ENCODE data around the gene CASK.

The CASK gene

DNA sequence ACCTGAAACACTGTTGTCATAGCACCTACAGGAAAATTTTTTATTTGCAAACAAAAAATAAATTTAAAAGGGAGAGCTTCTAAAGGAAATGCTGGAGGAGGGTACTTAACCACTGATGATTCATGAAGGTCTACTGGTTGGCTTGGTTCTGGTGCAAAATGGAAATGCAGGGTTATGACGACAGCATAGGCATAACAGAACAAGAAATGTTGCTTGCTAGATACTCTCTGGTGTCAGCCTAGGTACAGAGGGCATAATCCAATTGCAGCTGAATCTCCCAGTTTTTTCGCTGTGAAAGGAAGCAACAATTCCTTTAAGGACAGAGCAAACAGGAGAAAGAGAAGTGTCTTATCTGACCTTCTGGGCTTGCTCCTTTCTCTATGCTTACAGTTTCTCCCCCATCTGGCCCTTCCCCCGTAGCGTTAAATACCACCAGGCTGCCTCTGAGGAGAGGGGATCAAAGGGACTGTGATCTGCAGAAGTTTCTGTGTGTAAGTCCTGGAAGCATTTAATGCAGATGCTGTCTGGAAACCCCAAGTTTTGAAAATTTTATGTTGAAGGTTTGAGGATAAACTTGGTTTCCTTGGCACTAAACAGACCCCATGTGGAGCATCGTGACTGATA, 23.7 kb upstream of the CASK start:
- no peak overlapping the region for H3K4me2 ChIP-seq (ENCODE audit: low read length)
- no peaks in the 10 kb centered on the region for H3K27me3 ChIP-seq (ENCODE audit: insufficient read depth, low read length)
- no peak overlapping the region for H3K9ac ChIP-seq (ENCODE audit: low read length)
- H4K12ac ChIP-seq (ENCODE audit: low read depth, low read length): no peak overlapping the region
- H4K8ac ChIP-seq (ENCODE audit: low read depth, low read length): no peak overlapping the region
- no peak for DNase-seq
- no peaks in the 10 kb centered on the region for H3K36me3 ChIP-seq (ENCODE audit: control insufficient read depth in 1 of 2, insufficient read depth in 2 of 2, low read length in 2 of 2)
- no peaks in the 10 kb centered on the region for H3K79me2 ChIP-seq (ENCODE audit: control insufficient read depth, insufficient read depth, low read length, poor library complexity)
- no peak overlapping the region for H3K27ac ChIP-seq (ENCODE audit: low read depth, low read length)
- no peak overlapping the region for H3K18ac ChIP-seq (ENCODE audit: low read length)
- no peaks in the 10 kb centered on the region for H3K9me3 ChIP-seq (ENCODE audit: insufficient read depth, low read depth, low read length)
- no peak overlapping the region for H2AK5ac ChIP-seq (ENCODE audit: low read length)
- peaks cover 0 to 3% of the 10 kb centered on the region in 2 experiments for H3K4me1 ChIP-seq (ENCODE audit: control insufficient read depth in 1 of 2, insufficient read depth in 2 of 2, low read length in 2 of 2)
- H2BK12ac ChIP-seq (ENCODE audit: low read length): no peak overlapping the region
- no peaks in the 10 kb centered on the region for H3K79me1 ChIP-seq (ENCODE audit: low read length)
- H2BK5ac ChIP-seq (ENCODE audit: low read depth, low read length, poor library complexity): no peak overlapping the region
- H4K91ac ChIP-seq (ENCODE audit: low read depth, low read length): no peak overlapping the region
- no peak overlapping the region for H2BK120ac ChIP-seq (ENCODE audit: insufficient read depth, low read length, poor library complexity)
- H3K4ac ChIP-seq (ENCODE audit: low read depth, low read length): no peak overlapping the region
- no CpG with 5 or more reads among the region's 5 CpGs for WGBS (ENCODE audit: extremely low coverage, insufficient coverage, insufficient read length)
- H3K23ac ChIP-seq (ENCODE audit: low read length): no peak overlapping the region
- no peak overlapping the region for H3K14ac ChIP-seq (ENCODE audit: low read length)
- H3K4me3 ChIP-seq (ENCODE audit: low read depth, low read length): no peak overlapping the region
- H2AFZ ChIP-seq (ENCODE audit: insufficient read depth, low read length, poor library complexity): no peak overlapping the region

DNA sequence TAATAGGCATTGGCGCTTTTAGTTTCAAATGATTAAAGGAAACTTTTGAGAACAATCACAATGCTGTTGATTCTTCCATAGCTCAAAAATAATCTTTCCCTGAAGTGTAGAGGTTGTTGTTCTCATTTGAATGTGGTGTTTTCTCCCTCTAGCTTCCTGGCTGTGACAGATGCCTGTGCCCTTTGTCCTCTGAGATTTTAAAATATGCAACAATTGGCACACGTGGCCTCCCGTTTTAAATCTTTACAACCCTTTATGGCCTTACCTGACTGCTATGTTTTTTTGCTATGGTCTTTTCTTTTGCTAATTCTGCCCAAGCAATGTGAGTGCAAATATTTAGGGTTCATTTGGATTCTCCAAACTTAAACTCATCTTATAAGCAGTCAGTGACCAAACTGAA, 22.9 kb upstream of the CASK start:
- H3K27me3 ChIP-seq (ENCODE audit: insufficient read depth, low read length): no peaks in the 10 kb centered on the region
- no CpG with 5 or more reads among the region's 3 CpGs for WGBS (ENCODE audit: extremely low coverage, insufficient coverage, insufficient read length)

DNA sequence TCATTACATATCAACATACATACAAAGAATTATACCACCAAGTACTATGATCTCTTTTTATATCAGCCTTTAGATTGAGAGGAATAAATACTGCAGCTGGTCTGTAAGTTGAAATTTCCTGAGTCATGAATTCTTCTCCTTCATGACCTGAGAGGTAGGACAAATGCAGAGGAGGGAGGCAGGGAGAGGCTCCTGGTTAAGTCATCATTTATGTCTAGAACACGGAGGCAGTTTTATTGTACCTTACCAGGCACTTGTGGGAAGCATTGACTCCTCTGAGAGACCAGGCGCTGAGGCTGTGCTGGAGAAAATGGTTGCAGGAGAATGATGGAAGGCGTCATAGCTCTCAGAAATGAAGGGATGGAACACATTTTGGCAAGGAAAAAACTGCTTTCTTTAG, 12.5 kb upstream of the CASK start:
- no peak overlapping the region for H3K4me2 ChIP-seq (ENCODE audit: low read length)
- WGBS (ENCODE audit: extremely low coverage, insufficient coverage, insufficient read length): no CpG with 5 or more reads among the region's 3 CpGs
- no peak overlapping the region for H4K91ac ChIP-seq (ENCODE audit: low read depth, low read length)
- H3K79me1 ChIP-seq (ENCODE audit: low read length): no peaks in the 10 kb centered on the region
- no peak overlapping the region for H2BK5ac ChIP-seq (ENCODE audit: low read depth, low read length, poor library complexity)
- no peak overlapping the region for H4K8ac ChIP-seq (ENCODE audit: low read depth, low read length)
- H3K9me3 ChIP-seq (ENCODE audit: insufficient read depth, low read depth, low read length): no peaks in the 10 kb centered on the region
- DNase-seq: no peak
- no peaks in the 10 kb centered on the region for H3K79me2 ChIP-seq (ENCODE audit: control insufficient read depth, insufficient read depth, low read length, poor library complexity)
- H3K9ac ChIP-seq (ENCODE audit: low read length): no peak overlapping the region
- no peaks in the 10 kb centered on the region for H3K27me3 ChIP-seq (ENCODE audit: insufficient read depth, low read length)
- no peak overlapping the region for H3K4ac ChIP-seq (ENCODE audit: low read depth, low read length)
- H3K4me3 ChIP-seq (ENCODE audit: low read depth, low read length): no peak overlapping the region
- H3K23ac ChIP-seq (ENCODE audit: low read length): no peak overlapping the region
- H2BK12ac ChIP-seq (ENCODE audit: low read length): no peak overlapping the region
- no peaks in the 10 kb centered on the region for H3K36me3 ChIP-seq (ENCODE audit: control insufficient read depth in 1 of 2, insufficient read depth in 2 of 2, low read length in 2 of 2)
- H3K18ac ChIP-seq (ENCODE audit: low read length): no peak overlapping the region
- no peak overlapping the region for H2AK5ac ChIP-seq (ENCODE audit: low read length)
- H3K27ac ChIP-seq (ENCODE audit: low read depth, low read length): no peak overlapping the region
- H3K14ac ChIP-seq (ENCODE audit: low read length): no peak overlapping the region
- H2BK120ac ChIP-seq (ENCODE audit: insufficient read depth, low read length, poor library complexity): no peak overlapping the region
- H3K4me1 ChIP-seq (ENCODE audit: control insufficient read depth in 1 of 2, insufficient read depth in 2 of 2, low read length in 2 of 2): no peaks in the 10 kb centered on the region
- H4K12ac ChIP-seq (ENCODE audit: low read depth, low read length): no peak overlapping the region
- H2AFZ ChIP-seq (ENCODE audit: insufficient read depth, low read length, poor library complexity): no peak overlapping the region

More for the DNA sequence above, 22.9 kb upstream of the CASK start:
- Histone ChIP-seq H3K9me3 (ENCODE audit: insufficient read depth, low read depth, low read length) (no peaks in the 10 kb centered on the region), H3K4ac (ENCODE audit: low read depth, low read length) (no peak overlapping the region), H4K8ac (ENCODE audit: low read depth, low read length) (no peak overlapping the region), H3K23ac (ENCODE audit: low read length) (no peak overlapping the region), H2AFZ (ENCODE audit: insufficient read depth, low read length, poor library complexity) (no peak overlapping the region), H2BK12ac (ENCODE audit: low read length) (no peak overlapping the region), H2BK5ac (ENCODE audit: low read depth, low read length, poor library complexity) (no peak overlapping the region), H3K4me1 (ENCODE audit: control insufficient read depth in 1 of 2, insufficient read depth in 2 of 2, low read length in 2 of 2) (peaks cover 0 to 3% of the 10 kb centered on the region in 2 experiments), H4K91ac (ENCODE audit: low read depth, low read length) (no peak overlapping the region), H3K79me1 (ENCODE audit: low read length) (no peaks in the 10 kb centered on the region), H2BK120ac (ENCODE audit: insufficient read depth, low read length, poor library complexity) (no peak overlapping the region), H3K4me3 (ENCODE audit: low read depth, low read length) (no peak overlapping the region), H3K79me2 (ENCODE audit: control insufficient read depth, insufficient read depth, low read length, poor library complexity) (no peaks in the 10 kb centered on the region), H3K18ac (ENCODE audit: low read length) (no peak overlapping the region), H2AK5ac (ENCODE audit: low read length) (no peak overlapping the region), H3K14ac (ENCODE audit: low read length) (no peak overlapping the region), H4K12ac (ENCODE audit: low read depth, low read length) (no peak overlapping the region), H3K36me3 (ENCODE audit: control insufficient read depth in 1 of 2, insufficient read depth in 2 of 2, low read length in 2 of 2) (no peaks in the 10 kb centered on the region), H3K9ac (ENCODE audit: low read length) (no peak overlapping the region), H3K27ac (ENCODE audit: low read depth, low read length) (no peak overlapping the region), H3K4me2 (ENCODE audit: low read length) (no peak overlapping the region)
- no peak for DNase-seq

DNA sequence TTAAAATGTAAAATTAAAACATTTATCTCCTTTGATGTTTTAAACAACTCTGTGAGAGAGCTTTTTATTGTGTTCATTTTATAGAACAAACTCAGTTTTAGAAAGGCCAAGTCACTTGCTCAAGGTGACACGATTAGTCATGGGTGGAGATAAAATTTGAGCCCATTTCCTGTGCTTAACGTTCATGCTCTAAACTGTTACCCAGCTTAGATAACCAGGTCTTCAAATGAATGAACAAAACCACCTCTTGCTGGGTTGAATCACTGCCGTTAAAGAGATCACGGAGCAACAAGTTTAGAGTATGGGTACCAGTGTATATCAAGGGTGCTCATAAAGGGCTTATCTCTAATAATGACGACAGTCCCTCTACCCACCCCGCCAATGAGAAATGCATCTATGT, 10.2 kb upstream of the CASK start:
- H2AFZ ChIP-seq (ENCODE audit: insufficient read depth, low read length, poor library complexity): no peak overlapping the region
- H3K9ac ChIP-seq (ENCODE audit: low read length): no peak overlapping the region
- no peak overlapping the region for H3K4me3 ChIP-seq (ENCODE audit: low read depth, low read length)
- H2BK120ac ChIP-seq (ENCODE audit: insufficient read depth, low read length, poor library complexity): no peak overlapping the region
- H4K91ac ChIP-seq (ENCODE audit: low read depth, low read length): no peak overlapping the region
- H4K8ac ChIP-seq (ENCODE audit: low read depth, low read length): no peak overlapping the region
- H3K18ac ChIP-seq (ENCODE audit: low read length): no peak overlapping the region
- no peak overlapping the region for H3K27ac ChIP-seq (ENCODE audit: low read depth, low read length)
- H2BK12ac ChIP-seq (ENCODE audit: low read length): no peak overlapping the region
- H4K12ac ChIP-seq (ENCODE audit: low read depth, low read length): no peak overlapping the region
- no peaks in the 10 kb centered on the region for H3K79me1 ChIP-seq (ENCODE audit: low read length)
- no peaks in the 10 kb centered on the region for H3K27me3 ChIP-seq (ENCODE audit: insufficient read depth, low read length)
- H3K36me3 ChIP-seq (ENCODE audit: control insufficient read depth in 1 of 2, insufficient read depth in 2 of 2, low read length in 2 of 2): no peaks in the 10 kb centered on the region
- no peak overlapping the region for H2BK5ac ChIP-seq (ENCODE audit: low read depth, low read length, poor library complexity)
- no peak for DNase-seq
- H3K4me2 ChIP-seq (ENCODE audit: low read length): no peak overlapping the region
- no peaks in the 10 kb centered on the region for H3K9me3 ChIP-seq (ENCODE audit: insufficient read depth, low read depth, low read length)
- no peaks in the 10 kb centered on the region for H3K79me2 ChIP-seq (ENCODE audit: control insufficient read depth, insufficient read depth, low read length, poor library complexity)
- H3K4me1 ChIP-seq (ENCODE audit: control insufficient read depth in 1 of 2, insufficient read depth in 2 of 2, low read length in 2 of 2): no peaks in the 10 kb centered on the region
- H3K23ac ChIP-seq (ENCODE audit: low read length): no peak overlapping the region
- H3K4ac ChIP-seq (ENCODE audit: low read depth, low read length): no peak overlapping the region
- H2AK5ac ChIP-seq (ENCODE audit: low read length): no peak overlapping the region
- WGBS (ENCODE audit: extremely low coverage, insufficient coverage, insufficient read length): no CpG with 5 or more reads among the region's 6 CpGs
- H3K14ac ChIP-seq (ENCODE audit: low read length): no peak overlapping the region
